HepG2 (cell line): ENCODE data around the gene RNF149. TPM values are rescaled to one million over a fixed set of nuclear protein-coding genes. Genes with fewer than 3 reads are reported as not detected.

Experiments used
- AKAP8 ChIP-seq: sonication (generic); formaldehyde crosslinking; IDR thresholded peaks from 2 replicates; pipeline ENCODE4 v1.5.1; 2020; ENCODE audit warnings: mild to moderate bottlenecking, missing genetic modification reagents
- ATM ChIP-seq: fragments of 450-650 bp; IDR thresholded peaks from 2 replicates; pipeline ENCODE4 v1.7.1; 2017; ENCODE audit warnings: mild to moderate bottlenecking, borderline replicate concordance
- DBP ChIP-seq: sonication (generic); formaldehyde crosslinking; IDR thresholded peaks from 2 replicates; pipeline ENCODE4 v1.4.0; 2020; ENCODE audit warnings: missing genetic modification reagents; ENCODE audit errors: not compliant biosample characterization
- FOXA1 ChIP-seq, 2 experiments: fragments of 450-650 bp in 1 of 2; sonication (generic) in 1 of 2; formaldehyde crosslinking in 1 of 2; IDR thresholded peaks; 2 replicates each; pipeline versions ENCODE4 v1.4.0 to v1.6.1; 2016 to 2020; ENCODE audit warnings: missing genetic modification reagents in 1 of 2
- GABPB1 ChIP-seq: IDR thresholded peaks from 2 replicates; pipeline ENCODE4 v1.6.1; 2016; ENCODE audit warnings: mild to moderate bottlenecking, missing genetic modification reagents, moderate library complexity, missing compliant biosample characterization
- HINFP ChIP-seq: sonication (generic); formaldehyde crosslinking; IDR thresholded peaks from 2 replicates; pipeline ENCODE4 v1.4.0; 2020; ENCODE audit warnings: low read depth, mild to moderate bottlenecking, missing genetic modification reagents
- IKZF4 ChIP-seq: sonication (generic); formaldehyde crosslinking; IDR thresholded peaks from 2 replicates; pipeline ENCODE4 v1.5.1; 2020; ENCODE audit warnings: borderline replicate concordance, mild to moderate bottlenecking, low read depth, missing genetic modification reagents; ENCODE audit errors: not compliant biosample characterization
- ISL2 ChIP-seq: sonication (generic); formaldehyde crosslinking; IDR thresholded peaks from 2 replicates; pipeline ENCODE4 v1.5.0; 2020; ENCODE audit warnings: missing genetic modification reagents
- NFIC ChIP-seq: IDR thresholded peaks from 2 replicates; pipeline ENCODE4 v1.6.1; 2012; ENCODE audit warnings: mild to moderate bottlenecking, low read length, inconsistent platforms
- POLR2G ChIP-seq: fragments of 200-400 bp; formaldehyde crosslinking; IDR thresholded peaks from 2 replicates; pipeline ENCODE4 v1.6.1; 2018; ENCODE audit warnings: mild to moderate bottlenecking, low read depth, low read length, moderate library complexity
- SYNCRIP ChIP-seq: fragments of 200-400 bp; formaldehyde crosslinking; IDR thresholded peaks from 2 replicates; pipeline ENCODE4 v1.6.1; 2018; ENCODE audit warnings: mild to moderate bottlenecking, low read depth, low read length; ENCODE audit not compliant: insufficient read depth
- TCF7 ChIP-seq: sonication (generic); IDR thresholded peaks from 2 replicates; pipeline ENCODE4 v1.6.1; 2016; ENCODE audit warnings: antibody characterized with exemption, low read depth
- TGIF2 ChIP-seq: IDR thresholded peaks from 2 replicates; pipeline ENCODE4 v1.6.1; 2016; ENCODE audit warnings: control low read depth, missing compliant biosample characterization
- YEATS4 ChIP-seq: sonication (generic); formaldehyde crosslinking; IDR thresholded peaks from 2 replicates; pipeline ENCODE4 v1.4.0; 2020; ENCODE audit warnings: missing genetic modification reagents, borderline replicate concordance
- ZBTB20 ChIP-seq: sonication (generic); formaldehyde crosslinking; IDR thresholded peaks from 2 replicates; pipeline ENCODE4 v1.8.1; 2023; ENCODE audit warnings: missing genetic modification reagents, low read depth, mild to moderate bottlenecking, borderline replicate concordance
- ZBTB44 ChIP-seq: sonication (generic); formaldehyde crosslinking; IDR thresholded peaks from 2 replicates; pipeline ENCODE4 v1.4.0; 2020; ENCODE audit warnings: missing genetic modification reagents
- ZNF136 ChIP-seq: sonication (generic); formaldehyde crosslinking; IDR thresholded peaks from 2 replicates; pipeline ENCODE4 v1.8.1; 2022; ENCODE audit warnings: low read depth, mild to moderate bottlenecking, moderate library complexity, missing genetic modification reagents
- ZNF552 ChIP-seq: sonication (generic); formaldehyde crosslinking; IDR thresholded peaks from 2 replicates; pipeline ENCODE4 v1.9.0; 2022; ENCODE audit warnings: missing genetic modification reagents, mild to moderate bottlenecking, borderline replicate concordance
- ZNF652 ChIP-seq: IDR thresholded peaks from 2 replicates; pipeline ENCODE4 v1.6.1; 2016; ENCODE audit warnings: low read depth, borderline replicate concordance
- ZNF687 ChIP-seq: sonication (generic); formaldehyde crosslinking; IDR thresholded peaks from 2 replicates; pipeline ENCODE4 v1.5.1; 2020; ENCODE audit warnings: mild to moderate bottlenecking, missing genetic modification reagents, moderate library complexity
- ZNF703 ChIP-seq: sonication (generic); formaldehyde crosslinking; IDR thresholded peaks from 2 replicates; pipeline ENCODE4 v1.5.1; 2020; ENCODE audit warnings: missing genetic modification reagents, mild to moderate bottlenecking, moderate library complexity, borderline replicate concordance
- ZNF792 ChIP-seq: IDR thresholded peaks from 2 replicates; pipeline ENCODE4 v1.6.1; 2016
- polyA plus RNA-seq, 8 experiments: library from polyadenylated mRNA; depleted of rRNA in 3 of 8; stranded (reverse) in 7 of 8; unstranded in 1 of 8; fragments of >200 nt; fragmentation: Illumina TruSeq in 4 of 8; extraction: Trizol in 4 of 8; gene quantifications; 2 replicates each; pipeline versions ENCODE4 v1.2.1 to v1.2.3, GENCODE V29; 2011 to 2016; ENCODE audit warnings: low read depth in 4 of 8, missing spikeins in 1 of 8, mixed read lengths in 1 of 8; ENCODE audit not compliant: insufficient read depth in 1 of 8
- total RNA-seq, 5 experiments: library from RNA; depleted of rRNA; stranded (reverse); fragments of >200 nt; fragmentation: Illumina TruSeq; extraction: Trizol; gene quantifications; 2 replicates each; pipeline ENCODE4 v1.2.3, GENCODE V29; 2016; ENCODE audit warnings: low read depth in 1 of 5

Gene RNF149
- total and polyA plus RNA-seq, 2 of the 13 experiments (the other 11 are each of a cell fraction or from before 2014, with no cell fraction given): 87.6 to 109 TPM

- TF ChIP-seq IKZF4 (no peak), ZBTB20 (no peak), SYNCRIP (no peak), ZNF687 (CRISPR knock-in tag) (no peak), DBP (no peak), HINFP (no peak), ZNF136 (no peak), ZNF552 (no peak), FOXA1 (IDR thresholded peaks at IDR 0.05) (no peak), FOXA1 (CRISPR knock-in tag; IDR thresholded peaks at IDR 0.05) (no peak), NFIC (no peak; the same call in 1 of the 2 replicates), POLR2G (no peak), ZNF703 (CRISPR knock-in tag) (no peak), ZBTB44 (CRISPR knock-in tag) (no peak), TCF7 (peak; percentile 51; the same call in 1 of the 2 replicates), GABPB1 (CRISPR knock-in tag) (0 out of 2 replicates have a peak, but pooled peaks have one; percentile 28), TGIF2 (CRISPR knock-in tag) (0 out of 2 replicates have a peak, but pooled peaks have one; percentile 35), ATM (no peak), ZNF792 (CRISPR knock-in tag) (0 out of 2 replicates have a peak, but pooled peaks have one; percentile 22), AKAP8 (CRISPR knock-in tag) (no peak), ISL2 (CRISPR knock-in tag) (peak; percentile 70), YEATS4 (CRISPR knock-in tag) (no peak), ZNF652 (CRISPR knock-in tag) (no peak; the same call in 1 of the 2 replicates)
These were observed 74.1 kb downstream of the RNF149 start (continued) for GRCh38 chr2:101234169-101234938.
